Transverse colon (tissue), 3 donors: Measurements from ENCODE around the gene MED15.
"Not testable (repeated sequence)": the region's sequence is repeated elsewhere in the genome, so short reads cannot be mapped to it uniquely, and the experiment has no call there.

Source experiments
- CTCF ChIP-seq, 5 experiments: fragments of 200-600 bp in 3 of 5; fragments of 450-650 bp in 2 of 5; sonication (generic) in 3 of 5; IDR thresholded peaks; 1 replicate in 2 of 5; 2 replicates in 3 of 5; pipeline ENCODE4 v1.5.1; 2016 to 2017; ENCODE audit warnings: antibody characterized with exemption in 5 of 5, inconsistent platforms in 3 of 5, mild to moderate bottlenecking in 2 of 5, moderate library complexity in 1 of 5
- POLR2A ChIP-seq: fragments of 450-650 bp; IDR thresholded peaks from one replicate; pipeline ENCODE4 v1.6.1; 2016; ENCODE audit warnings: antibody characterized with exemption, mild to moderate bottlenecking, moderate library complexity

GRCh38 chr22:20594038-20594437 is 86.6 kb downstream of the MED15 start:
- not testable (repeated sequence) for TF ChIP-seq POLR2A; CTCF (IDR thresholded peaks at IDR 0.05)
